MCF 10A (cell line): ENCODE measurements around the gene PLEKHA3. TPM values are rescaled to one million over a fixed set of nuclear protein-coding genes. Genes with fewer than 3 reads are reported as not detected.

ENCODE experiments used
- BruUV-seq: library from RNA; stranded (reverse); fragments of 400-500 nt; replicated peaks from 2 replicates; lab custom pipeline; 2021; lab: Mats Ljungman, UMichigan
- CTCF ChIA-PET: fragments of 300-600 bp; sonication (Branson Sonifier 250); formaldehyde crosslinking; extraction: SDS; loops from one replicate; lab custom pipeline; 2021; ENCODE audit warnings: antibody characterized with exemption, inconsistent platforms; lab: Yijun Ruan, JAX
- POLR2A ChIA-PET: fragments of 300-600, 350-650 bp; sonication (Branson Sonifier 250); formaldehyde crosslinking; extraction: SDS; loops from one replicate; lab custom pipeline; 2020; ENCODE audit warnings: antibody characterized with exemption, inconsistent platforms; lab: Yijun Ruan, JAX
- DNase-seq: peaks from one replicate; pipeline ENCODE4 v3.0.0-alpha.2; 2018; ENCODE audit not compliant: unreplicated experiment
- H3K27ac Mint-ChIP-seq: one replicate; pipeline ENCODE4 v1.8.0; 2022; ENCODE audit warnings: mild to moderate bottlenecking, low read depth, mixed read lengths; ENCODE audit not compliant: unreplicated experiment
- H3K27me3 Mint-ChIP-seq: one replicate; pipeline ENCODE4 v1.8.0; 2022; ENCODE audit warnings: mixed read lengths; ENCODE audit not compliant: insufficient read depth, unreplicated experiment
- H3K36me3 Mint-ChIP-seq: one replicate; pipeline ENCODE4 v1.8.0; 2022; ENCODE audit warnings: mild to moderate bottlenecking, moderate library complexity, mixed read lengths; ENCODE audit not compliant: insufficient read depth, unreplicated experiment
- H3K4me1 Mint-ChIP-seq: one replicate; pipeline ENCODE4 v1.8.0; 2022; ENCODE audit warnings: mixed read lengths; ENCODE audit not compliant: insufficient read depth, unreplicated experiment
- H3K4me3 Mint-ChIP-seq: one replicate; pipeline ENCODE4 v1.8.0; 2022; ENCODE audit warnings: mild to moderate bottlenecking, moderate library complexity, mixed read lengths; ENCODE audit not compliant: unreplicated experiment
- H3K9me3 Mint-ChIP-seq: one replicate; pipeline ENCODE4 v1.8.0; 2022; ENCODE audit warnings: mixed read lengths; ENCODE audit not compliant: unreplicated experiment
- intact Hi-C: fragments of 100-400 bp; cut with micrococcal nuclease; formaldehyde crosslinking; loops from 2 replicates; pipeline ENCODE4 v1.14.1; 2022
- total RNA-seq: library from RNA; stranded (reverse); gene quantifications from 2 replicates; pipeline ENCODE4 v1.2.3, GENCODE V29; 2022
- TF ChIP-seq, protein P1 (sequence below): fragments of 200-600 bp; IDR thresholded peaks from one replicate; pipeline ENCODE4 v1.8.0; 2022; ENCODE audit warnings: antibody characterized with exemption, mild to moderate bottlenecking; ENCODE audit not compliant: unreplicated experiment

PLEKHA3 gene
- total RNA-seq, 1 experiment from 2014 or later: 29.8 TPM

DNA sequence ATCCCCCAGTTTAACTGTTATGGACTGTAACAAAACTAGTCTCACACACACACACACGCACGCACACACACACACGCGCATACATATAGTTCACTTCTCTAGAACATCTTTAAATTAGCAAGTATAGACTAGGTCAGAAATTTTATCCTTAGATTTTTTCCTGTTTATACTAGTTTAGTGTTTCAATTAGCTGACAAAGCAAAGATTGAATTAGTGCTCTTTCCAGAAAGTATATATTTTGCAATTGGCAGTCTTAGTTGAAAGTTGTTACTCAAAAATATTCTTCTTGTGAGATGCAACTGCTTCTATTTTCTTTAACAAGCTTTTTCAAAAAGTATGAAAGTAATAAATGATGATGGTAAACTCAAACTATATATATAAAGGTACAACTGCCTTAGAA lies 22.5 kb downstream of the PLEKHA3 start:
- Mint-ChIP-seq H3K27me3 (no peaks in the 10 kb centered on the region), H3K4me3 (no peak overlapping the region), H3K9me3 (no peaks in the 10 kb centered on the region), H3K27ac (no peak overlapping the region), H3K4me1 (no peaks in the 10 kb centered on the region), H3K36me3 (peaks cover 78% of the 10 kb centered on the region)
- BruUV-seq: no TSS peak
- no peak for DNase-seq
- POLR2A ChIA-PET: no interaction called here
- CTCF ChIA-PET: no interaction called here
- intact Hi-C loops: no loop called here
- TF ChIP-seq, protein P1, sequence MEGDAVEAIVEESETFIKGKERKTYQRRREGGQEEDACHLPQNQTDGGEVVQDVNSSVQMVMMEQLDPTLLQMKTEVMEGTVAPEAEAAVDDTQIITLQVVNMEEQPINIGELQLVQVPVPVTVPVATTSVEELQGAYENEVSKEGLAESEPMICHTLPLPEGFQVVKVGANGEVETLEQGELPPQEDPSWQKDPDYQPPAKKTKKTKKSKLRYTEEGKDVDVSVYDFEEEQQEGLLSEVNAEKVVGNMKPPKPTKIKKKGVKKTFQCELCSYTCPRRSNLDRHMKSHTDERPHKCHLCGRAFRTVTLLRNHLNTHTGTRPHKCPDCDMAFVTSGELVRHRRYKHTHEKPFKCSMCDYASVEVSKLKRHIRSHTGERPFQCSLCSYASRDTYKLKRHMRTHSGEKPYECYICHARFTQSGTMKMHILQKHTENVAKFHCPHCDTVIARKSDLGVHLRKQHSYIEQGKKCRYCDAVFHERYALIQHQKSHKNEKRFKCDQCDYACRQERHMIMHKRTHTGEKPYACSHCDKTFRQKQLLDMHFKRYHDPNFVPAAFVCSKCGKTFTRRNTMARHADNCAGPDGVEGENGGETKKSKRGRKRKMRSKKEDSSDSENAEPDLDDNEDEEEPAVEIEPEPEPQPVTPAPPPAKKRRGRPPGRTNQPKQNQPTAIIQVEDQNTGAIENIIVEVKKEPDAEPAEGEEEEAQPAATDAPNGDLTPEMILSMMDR: no peak

DNA sequence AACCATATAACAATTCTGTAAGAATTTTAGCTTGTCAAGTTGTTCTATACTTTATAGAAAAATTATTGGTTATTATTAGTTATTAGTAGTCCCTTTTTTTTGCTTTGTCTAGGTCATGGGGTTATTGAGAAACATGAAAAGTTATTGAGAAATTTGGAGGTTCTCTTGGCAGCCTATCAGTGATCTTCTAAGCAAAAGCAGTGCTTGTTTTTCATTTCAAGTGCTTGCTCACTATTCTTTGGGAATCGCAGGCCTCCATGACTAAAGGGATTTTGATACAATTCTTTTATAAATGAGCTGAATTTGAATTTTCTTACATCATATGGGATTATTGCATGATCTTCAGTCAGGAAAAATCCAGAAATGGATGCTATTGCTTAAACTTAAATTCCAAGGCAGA lies 25.8 kb downstream of the PLEKHA3 start:
- POLR2A ChIA-PET: interaction anchor here (1.3 kb wide), 1 partner anchor 12 kb away, joined by 4 read pairs; no protein-coding TSS in a partner anchor
- Mint-ChIP-seq H3K36me3 (peaks cover 62% of the 10 kb centered on the region), H3K4me1 (no peaks in the 10 kb centered on the region), H3K4me3 (no peak overlapping the region), H3K27ac (no peak overlapping the region), H3K9me3 (no peaks in the 10 kb centered on the region), H3K27me3 (no peaks in the 10 kb centered on the region)
- intact Hi-C loops: no loop called here
- BruUV-seq: no TSS peak
- no peak for DNase-seq
- TF ChIP-seq, protein P1: no peak
- CTCF ChIA-PET: interaction anchor here (0.9 kb wide), 1 partner anchor 15 kb away, joined by 3 read pairs; no protein-coding TSS in a partner anchor

DNA sequence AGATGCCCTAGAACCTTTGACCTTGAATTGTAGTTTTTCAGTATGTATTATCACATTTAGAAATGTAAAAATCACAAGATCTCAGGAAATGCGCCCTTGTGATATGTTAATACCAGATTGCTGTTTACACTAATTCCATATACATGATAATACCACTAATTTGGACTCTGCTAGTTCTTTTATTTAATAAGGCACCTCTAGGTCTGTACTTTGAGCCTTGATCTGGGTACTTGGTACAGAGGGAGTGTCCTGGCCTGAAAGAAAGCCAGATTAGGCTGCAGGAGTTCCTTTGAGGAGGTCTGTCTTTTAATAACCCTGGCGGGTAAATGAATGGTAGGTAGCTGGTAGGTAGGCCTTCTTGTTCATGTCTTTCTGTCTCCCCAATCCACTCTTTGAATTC lies 26.3 kb downstream of the PLEKHA3 start:
- no peaks in the 10 kb centered on the region for H3K27me3 Mint-ChIP-seq
- ChIA-PET CTCF (interaction anchor here (0.6 kb wide), 1 partner anchor 16 kb away, joined by 3 read pairs; no protein-coding TSS in a partner anchor), POLR2A (interaction anchor here (1.1 to 1.3 kb wide), 2 partner anchors 11 to 27 kb away, joined by 3 to 4 read pairs; partner anchors contain the start of gene PLEKHA3)
- no TSS peak for BruUV-seq
- DNase-seq: no peak
- no peak overlapping the region for H3K27ac Mint-ChIP-seq
- H3K36me3 Mint-ChIP-seq: peaks cover 58% of the 10 kb centered on the region
- H3K9me3 Mint-ChIP-seq: no peaks in the 10 kb centered on the region
- H3K4me3 Mint-ChIP-seq: no peak overlapping the region
- no peaks in the 10 kb centered on the region for H3K4me1 Mint-ChIP-seq
- intact Hi-C loops: no loop called here
- TF ChIP-seq, protein P1: no peak

DNA sequence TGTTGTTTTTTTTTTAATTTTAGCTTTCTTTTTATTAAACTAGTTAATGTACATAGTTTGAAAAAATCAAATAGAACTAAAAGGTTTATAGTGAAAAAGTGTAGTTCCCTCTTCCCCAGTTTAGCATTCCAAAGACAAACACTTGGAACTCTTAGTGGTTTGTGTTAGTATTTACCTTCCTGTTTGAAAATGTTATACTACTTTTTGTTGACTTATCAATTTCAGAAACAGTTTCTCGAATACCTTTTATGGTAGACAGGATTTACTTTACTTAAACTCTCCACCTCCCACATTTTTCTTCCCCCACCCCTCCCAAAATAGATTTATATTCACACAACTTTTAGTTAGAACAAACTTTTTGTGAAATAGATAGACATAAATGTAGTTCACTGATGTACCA lies 26.7 kb downstream of the PLEKHA3 start:
- intact Hi-C loops: no loop called here
- no peak for DNase-seq
- H3K27me3 Mint-ChIP-seq: no peaks in the 10 kb centered on the region
- H3K4me3 Mint-ChIP-seq: no peak overlapping the region
- no peaks in the 10 kb centered on the region for H3K4me1 Mint-ChIP-seq
- TF ChIP-seq, protein P1: no peak
- ChIA-PET CTCF (interaction anchor here (0.6 kb wide), 1 partner anchor 15 kb away, joined by 3 read pairs; no protein-coding TSS in a partner anchor), POLR2A (interaction anchor here (1.1 to 1.3 kb wide), 2 partner anchors 11 to 27 kb away, joined by 3 to 4 read pairs; partner anchors contain the start of gene PLEKHA3)
- BruUV-seq: no TSS peak
- peaks cover 54% of the 10 kb centered on the region for H3K36me3 Mint-ChIP-seq
- H3K27ac Mint-ChIP-seq: no peak overlapping the region
- no peaks in the 10 kb centered on the region for H3K9me3 Mint-ChIP-seq
